GM19324 (cell line): Measurements from ENCODE around the gene NEURL1.

Experiments used
- ATAC-seq: cut with Tn5 transposase; IDR thresholded peaks from one replicate; pipeline ENCODE4 v1.9.1; 2021; ENCODE audit warnings: mild to moderate bottlenecking, moderate library complexity; ENCODE audit not compliant: unreplicated experiment, low FRiP score

Gene NEURL1

DNA sequence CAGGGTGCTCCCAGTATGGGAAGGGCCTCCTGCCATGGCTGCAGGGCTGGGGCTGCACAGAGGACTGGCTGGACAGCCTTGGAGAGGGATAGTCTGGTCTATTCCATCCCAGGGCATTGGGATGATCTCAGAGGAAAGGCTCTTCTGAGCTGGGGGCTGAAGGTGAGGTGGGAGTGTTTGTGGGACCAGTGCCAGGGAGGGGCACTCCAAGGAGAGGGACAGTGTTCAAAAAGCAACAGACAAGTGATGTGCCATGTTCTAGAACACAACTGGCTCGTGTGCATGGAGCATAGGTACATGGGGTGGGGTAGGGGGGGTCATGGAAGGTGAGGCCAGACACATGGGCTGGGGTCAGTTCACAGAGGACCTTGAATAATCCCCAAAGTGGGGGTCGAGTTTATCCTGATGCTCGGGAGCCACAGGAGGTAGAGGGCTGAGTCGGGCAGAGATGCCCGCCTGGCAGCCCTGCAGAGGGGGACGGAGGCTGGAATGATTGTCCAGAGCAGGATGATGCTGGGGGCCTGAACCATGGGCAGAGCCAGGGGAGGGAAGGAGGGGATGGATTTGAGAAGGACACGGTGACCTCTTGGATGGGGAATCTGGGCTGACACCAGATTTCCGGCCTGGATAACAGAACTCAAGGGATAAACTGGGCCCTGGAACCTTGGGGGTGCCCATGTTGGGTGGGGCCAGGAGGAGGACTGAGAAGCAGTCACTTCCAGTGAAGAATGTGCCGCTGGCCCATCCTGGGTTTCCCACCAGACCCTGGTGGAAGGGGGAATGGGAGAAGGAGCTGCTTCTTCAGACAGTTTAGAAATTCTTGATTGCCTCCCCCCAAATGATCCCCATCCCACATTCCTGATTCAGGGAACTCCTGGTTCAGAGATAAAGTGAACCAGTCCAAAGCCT lies 50.4 kb downstream of the NEURL1 start:
- ATAC-seq, result no peak

DNA sequence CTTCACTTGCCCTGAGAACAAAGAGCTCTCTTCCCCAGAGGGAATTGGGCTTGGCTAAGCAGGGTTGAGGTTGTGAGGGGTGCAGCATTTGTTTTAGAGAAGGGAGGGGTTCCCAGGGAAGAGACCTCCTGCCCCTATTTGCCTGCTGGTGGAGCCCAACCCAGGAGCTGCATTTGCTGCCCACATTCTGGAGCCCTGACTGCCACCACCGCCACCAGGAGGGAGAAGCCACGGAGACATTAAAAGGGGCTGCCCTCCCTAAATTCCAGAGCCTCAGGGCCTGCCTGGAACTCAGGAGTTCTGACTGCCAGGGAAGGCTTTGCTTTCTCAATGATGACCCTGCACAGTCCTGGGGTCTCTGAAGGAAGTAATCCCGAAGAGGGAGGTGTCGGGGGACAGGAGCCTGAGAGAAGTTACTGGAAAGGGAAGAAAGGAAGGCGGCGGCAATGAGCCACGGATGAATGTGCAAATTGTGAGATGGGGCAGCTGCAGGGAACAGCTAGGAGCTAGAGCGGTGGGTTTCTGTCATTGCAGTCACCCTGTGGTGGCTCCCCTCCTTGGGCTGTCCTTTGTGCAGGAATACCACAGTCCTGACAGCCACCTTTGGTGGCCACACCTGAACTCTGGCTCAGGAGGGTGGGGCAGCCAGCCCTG lies 51.3 kb downstream of the NEURL1 start:
- ATAC-seq, result no peak

DNA sequence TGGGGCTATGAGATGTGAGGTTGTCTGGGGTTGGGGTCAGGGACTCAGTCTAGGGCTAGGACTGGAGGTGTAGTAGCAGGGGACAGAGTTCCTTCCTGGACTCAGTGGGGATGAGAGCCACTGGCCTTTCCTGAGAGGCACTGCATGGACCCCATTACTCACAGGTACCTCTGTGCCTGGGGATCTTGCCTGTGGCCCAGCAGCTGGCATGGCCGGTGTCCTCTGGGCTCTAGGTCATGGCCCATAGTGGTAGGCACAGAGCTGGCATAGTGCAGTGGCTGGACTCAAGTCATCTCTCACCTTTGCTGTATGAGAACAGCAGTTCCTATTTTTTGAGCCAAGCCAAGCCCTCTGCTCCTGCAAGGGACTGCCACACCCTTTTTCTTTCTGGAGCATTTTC lies 51.9 kb downstream of the NEURL1 start:
- ATAC-seq, result no peak

DNA sequence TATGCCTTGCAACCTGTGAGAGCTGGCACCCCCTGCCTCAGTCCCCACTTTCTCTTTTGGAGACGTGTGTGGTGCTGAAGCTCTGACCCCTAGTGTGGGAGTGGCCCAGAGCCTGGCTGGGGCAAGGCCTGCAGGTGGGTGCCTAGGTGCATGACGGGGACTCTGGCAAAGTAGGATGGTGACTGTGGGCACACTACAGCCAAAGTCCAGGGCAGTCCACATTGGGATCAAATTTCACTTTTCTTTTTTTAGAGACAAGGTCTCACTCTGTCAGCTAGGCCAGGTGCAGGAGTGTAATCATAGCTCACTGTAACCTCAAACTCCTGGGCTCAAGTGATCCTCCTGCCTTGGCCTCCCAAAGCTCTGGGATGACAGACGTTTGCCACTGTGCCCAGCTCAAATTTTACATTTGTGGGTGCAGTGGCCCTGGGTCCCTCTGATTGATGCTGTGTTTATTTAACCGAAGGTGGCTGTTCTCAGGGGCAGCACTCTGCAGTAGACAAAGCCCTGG lies 52.3 kb downstream of the NEURL1 start:
- ATAC-seq, result no peak

DNA sequence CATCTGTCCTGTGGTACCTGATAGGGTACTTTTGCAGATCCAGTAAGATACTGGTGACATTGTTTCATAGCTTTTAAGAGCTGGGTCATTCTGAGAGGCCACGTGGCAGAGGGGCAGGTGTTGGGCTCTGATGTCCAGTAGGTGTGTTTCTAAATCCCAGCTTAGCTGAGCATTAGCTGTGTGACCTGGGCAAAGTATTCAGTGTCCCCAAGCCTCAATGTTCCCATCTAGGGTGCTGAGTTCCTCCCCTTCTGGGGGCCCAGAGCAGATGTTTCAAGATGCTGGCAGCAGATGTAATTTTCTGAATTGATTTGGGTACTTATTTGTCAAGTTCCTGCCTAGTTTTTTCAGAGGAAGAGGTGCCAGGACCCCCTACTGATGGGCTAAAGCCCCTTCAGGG lies 52.9 kb downstream of the NEURL1 start:
- ATAC-seq, result no peak

DNA sequence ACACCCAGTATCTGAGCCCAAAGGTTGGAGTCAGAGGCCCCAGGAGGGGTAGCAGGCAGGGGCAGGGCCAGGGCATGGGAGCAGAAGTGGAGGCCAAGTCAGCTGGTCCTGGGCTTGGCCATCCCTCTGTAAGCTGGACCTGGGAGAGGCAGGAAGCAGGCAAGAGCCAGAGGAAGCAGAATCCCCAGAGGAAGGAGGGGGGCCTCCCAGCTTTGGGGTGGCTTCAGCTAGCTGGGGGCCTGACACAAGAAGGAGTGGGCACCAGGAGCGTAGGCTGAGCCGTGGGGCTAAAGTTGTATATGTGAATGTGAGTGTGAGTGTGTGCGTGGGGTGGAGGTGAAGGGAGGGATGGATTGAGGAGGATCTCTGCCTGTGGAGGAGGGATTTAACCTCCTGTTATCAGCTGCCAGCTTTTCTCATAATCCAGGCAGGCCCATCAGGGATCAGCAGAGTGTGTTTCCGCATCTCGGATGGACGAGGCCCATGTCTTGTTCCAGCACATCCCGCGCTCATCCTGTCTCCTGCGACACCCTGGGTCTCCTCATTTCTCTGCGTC lies 54.0 kb downstream of the NEURL1 start:
- no peak for ATAC-seq

DNA sequence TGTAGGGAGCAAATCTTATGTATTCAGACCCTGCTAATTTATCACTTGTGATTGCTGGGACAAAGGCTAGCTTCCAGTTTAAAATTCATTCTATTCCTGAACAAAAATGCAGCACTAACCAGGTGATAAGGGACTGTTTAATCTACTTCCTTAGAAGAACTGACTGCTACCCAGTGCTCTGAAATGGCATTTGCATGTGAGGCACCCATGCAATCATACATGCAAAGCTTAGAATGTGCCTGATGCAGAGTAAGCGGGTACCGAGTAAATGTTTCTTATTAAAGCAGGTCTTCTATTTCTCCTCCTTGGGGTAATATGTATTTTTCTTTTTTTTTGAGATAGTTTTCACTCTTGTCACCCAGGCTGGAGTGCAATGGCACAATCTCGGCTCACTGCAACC lies 54.5 kb downstream of the NEURL1 start:
- ATAC-seq, result no peak

DNA sequence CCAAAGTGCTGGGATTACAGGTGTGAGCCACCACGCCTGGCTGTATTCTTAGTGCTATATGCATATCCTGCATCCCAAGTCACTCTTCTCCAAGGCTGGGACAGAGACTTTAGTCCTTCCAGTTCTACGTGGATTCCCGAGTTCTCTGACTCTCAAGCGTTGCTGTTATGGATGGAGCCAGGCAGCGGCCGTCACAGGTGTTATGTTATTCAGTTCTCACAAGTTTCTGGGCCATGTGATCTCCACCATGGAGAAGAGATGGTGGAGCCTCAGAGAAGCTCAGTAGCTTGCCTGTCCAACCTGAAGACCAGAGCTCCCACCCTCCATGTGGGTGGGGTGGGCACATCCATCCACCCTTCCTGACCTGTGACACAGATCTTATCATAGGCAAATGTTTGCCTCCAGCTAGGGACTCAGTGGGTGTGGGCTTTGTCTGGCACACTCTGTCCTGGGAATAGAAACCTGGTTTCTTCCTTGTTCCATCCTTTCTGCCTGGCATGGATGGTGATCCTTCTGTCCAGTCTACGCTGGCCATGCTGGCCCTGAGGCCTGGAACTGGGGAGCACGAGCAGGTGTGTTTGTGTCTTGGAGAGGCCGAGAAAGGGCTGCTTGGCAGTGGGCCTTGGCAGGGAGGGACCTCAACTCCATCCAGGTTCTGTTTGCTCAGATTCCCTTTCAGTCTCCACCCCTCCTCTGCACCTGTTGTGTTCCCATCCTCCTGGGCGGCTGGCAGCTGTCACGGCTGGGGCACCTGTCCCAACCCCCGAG lies 55.3 kb downstream of the NEURL1 start:
- ATAC-seq, result no peak

DNA sequence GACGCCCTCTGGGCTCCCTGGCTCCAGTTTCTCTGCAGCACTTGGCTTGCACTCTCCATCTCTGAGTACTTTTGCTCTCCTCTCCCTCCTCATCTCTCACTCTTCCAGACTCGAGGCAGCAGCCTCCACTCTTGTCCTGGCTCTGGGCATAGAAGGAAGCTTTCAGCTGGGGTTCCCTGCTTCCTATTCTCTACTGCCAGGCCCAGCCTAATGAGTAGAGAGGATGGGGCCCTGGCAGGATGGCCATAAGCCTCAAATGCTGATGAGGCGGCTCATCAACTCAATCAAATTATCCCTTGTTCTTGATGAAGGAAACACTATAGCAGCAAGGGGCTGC lies 55.8 kb downstream of the NEURL1 start:
- no peak for ATAC-seq

DNA sequence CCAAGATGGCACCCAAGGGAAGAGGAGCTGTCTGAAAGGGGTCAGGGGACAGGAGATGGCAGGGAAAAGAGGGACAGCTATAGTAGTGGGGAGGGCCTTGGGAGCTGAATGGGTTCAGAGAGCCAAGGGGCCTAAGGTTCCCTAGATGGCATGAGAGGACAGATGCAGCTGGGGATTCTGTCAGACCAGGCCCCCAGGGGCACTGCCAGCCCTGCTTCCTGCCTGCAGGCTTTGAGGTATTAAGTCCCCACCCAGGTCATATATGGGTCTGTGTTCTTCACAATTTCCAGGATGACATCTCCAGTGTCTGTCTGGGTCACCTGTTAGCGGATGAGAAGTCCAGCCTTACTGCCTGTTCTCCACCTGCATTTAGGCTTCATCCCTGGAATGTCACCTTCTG lies 56.7 kb downstream of the NEURL1 start:
- no peak for ATAC-seq

DNA sequence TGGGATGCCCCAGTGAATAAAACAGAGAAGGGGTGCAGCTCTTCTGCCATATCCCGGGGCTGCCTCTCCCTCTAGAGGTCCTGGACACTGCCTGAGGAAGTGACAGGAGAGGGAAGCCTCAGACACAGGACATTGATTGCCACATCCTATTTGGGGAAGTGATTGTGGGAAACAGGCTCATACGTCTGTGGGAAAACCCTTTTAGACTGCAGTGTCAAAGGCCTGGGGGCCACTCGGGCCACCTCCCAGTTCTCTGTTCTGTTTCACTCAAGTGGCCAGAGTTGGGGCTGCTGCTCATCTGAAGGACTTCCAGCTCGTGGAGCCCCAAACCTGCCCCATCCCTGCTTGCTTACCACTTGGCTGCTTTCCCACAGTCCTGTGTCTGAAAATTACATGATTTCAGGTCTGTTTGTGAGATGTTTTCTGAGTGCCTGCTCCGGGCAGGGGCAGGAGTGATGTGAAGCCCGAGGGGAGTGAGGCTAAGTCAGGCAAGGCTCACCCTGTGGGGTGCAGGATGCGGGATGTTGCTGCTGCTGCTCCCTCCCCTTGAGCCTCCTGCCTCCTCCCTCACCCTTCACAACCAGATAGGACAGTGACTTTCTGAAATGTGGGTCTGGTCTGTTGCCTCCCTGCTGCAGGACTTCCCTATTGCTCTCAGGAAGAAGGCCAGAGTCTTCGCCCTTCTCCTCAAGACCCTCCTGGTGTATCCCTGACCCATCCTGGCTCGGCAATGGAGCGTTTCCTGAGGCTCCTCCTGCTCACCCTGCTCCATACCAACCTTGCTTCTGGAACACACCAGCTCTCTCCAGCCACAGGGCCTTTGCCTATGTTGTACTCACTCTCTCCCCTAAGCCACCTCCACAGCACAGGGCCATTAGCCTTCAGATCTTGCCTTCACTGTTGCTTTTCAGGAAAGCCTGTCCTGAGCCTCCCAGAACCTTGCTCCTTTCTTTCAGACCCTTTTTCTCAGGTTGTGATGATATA lies 58.4 kb downstream of the NEURL1 start:
- no peak for ATAC-seq

DNA sequence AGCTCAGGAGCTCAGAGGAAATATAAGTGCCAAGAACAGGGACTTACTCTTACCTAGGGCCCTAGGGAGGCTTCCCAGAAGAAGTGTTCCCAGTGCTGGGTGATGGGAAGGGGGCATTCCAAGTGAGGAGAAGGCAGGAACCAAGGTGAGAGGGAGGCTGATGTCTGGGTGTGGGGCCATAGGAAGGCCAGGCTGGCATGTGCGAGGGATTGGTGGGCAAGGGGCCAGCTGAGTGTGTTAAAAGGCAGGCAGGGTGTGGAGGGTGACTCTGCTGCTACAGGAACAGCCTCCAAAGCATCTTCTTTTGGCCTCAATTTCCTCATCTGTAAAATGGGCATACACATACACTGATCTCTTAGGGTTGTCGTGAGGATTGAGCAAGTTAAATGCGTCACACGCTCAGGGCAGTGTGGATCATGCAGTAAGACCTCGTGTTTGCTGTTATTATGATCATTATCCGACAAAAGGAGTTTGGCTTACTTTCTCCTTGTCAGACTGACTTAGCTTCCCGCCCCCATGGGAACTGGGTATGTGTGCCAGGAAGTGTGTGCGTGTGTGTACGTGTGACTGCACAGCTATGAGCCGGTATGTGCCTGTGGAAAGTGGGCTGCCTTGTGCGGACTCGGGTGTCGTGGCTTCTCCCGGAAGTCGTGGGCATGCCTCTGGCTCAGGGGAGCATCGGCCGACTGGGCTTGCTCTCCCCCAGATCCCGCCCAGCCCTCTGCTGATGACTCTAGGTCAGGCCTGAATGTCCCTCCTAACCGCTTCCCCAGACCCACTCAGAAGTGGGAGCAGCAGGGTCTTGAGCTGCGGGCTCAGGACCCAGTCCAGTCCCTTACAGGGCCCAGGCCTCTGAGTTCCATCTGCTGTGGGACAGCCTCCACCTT lies 59.6 kb downstream of the NEURL1 start:
- no peak for ATAC-seq

DNA sequence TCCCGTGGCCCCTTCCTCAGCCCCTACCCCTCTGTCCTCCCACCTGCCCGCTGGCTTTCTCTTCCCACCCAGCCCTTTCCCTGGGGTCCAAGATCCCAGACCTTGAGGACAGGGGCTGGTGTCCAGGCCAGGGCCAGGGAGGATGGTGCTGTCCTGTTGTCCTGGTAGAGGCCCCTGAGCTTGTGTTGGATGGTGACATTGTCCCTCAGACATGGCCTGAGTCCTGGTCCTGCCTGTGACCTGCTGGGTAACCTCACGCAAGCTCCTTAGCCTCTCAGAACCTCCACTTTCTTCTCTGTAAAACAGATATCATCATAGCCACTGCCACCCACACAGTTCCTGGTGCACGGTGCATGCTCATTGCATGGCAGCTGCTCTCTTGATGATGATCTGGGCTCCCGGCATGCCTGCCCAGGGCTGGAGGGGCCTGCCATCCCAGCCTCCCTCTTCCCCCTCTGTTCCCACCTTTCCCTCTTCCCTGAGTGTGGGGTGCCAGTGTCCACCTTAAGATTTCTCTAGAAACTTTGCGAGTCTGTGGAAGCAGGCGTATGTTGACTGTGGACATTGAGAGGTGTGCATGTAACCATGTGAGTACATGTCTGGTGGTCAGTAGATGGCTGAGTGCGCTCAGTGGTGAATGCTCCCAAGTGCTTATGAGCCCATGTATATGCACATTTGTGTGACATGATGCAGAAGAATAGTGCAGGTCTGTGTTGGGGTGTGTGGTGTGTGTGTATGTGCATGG lies 60.4 kb downstream of the NEURL1 start:
- no peak for ATAC-seq

DNA sequence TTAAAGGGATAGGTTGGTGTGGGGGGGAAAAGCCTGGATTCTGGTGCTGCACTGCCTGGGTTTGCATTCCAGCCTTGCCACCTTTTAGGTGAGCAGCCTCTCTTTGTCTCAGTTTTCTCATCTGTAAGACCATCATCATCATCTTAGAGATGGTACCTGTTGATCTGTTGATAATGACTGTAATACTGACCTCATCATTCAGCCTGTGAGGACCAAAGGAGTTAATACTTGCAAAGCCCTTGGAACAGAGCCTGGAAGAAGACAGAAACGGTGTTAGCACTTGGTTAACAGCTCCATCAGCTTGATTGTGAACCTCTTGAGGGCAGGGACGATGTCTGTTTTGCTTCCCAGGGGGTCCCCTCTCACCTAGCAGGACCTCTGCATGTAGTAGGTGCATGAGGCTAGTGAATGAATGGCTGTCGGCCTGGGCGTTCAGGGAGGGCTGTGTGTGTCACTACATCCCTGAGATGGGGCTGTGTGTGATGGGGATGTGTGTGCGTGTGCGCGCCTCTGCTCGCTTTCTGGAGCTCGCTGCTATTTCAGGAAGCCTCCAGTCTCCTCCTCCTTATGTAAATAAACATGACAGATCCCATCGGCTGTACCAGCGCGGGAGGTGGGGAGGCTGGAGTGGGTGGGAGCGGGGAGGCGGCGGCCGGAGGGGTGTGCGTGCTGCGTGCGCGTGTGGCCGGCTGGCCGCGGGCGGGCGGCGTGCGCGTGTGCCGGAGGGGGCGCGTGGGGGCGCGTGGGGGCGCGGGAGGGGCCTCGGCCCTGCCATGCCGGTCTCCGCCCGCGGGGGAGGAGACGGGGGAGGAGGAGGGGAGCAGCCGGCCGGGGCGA lies 61.2 kb downstream of the NEURL1 start:
- no peak for ATAC-seq

DNA sequence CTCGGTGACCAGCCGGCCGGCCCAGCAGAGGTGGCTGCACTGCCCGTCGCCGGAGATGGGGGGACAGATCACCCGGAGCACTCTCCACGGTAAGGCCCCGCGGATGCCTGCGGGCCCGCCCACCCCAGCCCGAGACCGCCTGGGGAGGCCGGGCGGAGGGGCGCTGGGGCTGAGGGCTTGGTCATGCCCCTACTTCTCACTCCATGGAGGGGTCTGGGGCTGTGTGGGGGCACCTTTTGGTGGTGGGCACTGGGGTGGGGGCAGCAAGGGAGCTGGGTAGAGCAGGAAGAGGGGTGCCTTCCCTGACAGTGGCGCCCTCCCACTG lies 61.8 kb downstream of the NEURL1 start:
- ATAC-seq, result no peak

DNA sequence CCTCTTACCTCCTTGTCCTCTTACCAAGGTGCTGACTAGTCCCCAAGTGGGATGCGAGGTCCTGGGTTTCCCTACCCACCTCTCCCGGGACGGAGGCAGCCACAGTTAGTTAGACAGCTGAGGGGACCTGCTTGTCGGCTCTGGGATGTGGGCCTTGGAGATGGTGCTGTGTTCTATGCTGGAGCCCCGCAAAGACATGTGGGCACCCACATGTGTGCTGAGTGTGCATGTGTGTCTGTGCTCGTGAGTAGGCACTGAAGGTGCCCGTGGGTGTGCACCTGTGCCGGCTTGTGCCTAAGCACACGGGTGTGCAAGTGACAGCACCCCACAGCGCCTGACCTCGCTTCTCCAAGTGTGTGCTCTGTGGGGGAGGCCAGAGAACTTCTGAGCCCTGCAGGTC lies 62.2 kb downstream of the NEURL1 start:
- no peak for ATAC-seq

DNA sequence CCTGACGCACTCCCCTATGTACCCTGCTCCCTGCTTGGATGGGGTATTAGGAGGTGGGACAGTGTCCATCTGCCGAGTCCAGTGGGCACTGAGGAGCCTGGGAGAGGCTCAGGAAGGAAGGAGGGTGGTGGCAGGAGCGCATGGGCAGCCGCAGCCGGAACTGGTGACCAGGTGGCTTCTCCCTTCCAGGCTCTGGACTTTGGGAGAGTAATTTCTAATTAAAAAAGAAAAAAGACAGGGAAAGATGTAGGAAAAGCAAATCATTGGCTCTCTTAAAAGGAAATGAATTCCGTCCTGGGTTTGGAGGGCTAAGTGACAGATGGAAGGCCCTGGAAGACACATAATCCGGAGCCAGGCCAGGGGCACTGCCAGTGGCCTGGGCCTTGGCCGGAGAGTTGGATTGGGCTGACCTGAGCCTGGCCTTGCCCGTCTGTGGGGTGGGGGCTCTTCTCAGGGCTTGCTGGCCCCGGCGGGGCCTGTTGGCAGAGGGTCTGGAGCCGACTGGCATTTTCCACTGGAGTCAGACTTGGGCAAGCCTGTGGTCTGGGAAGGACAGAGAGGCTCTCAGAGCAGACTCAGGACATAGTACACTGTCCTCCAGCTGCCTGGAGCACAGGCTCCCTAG lies 63.0 kb downstream of the NEURL1 start:
- no peak for ATAC-seq
